GM12892 (cell line): ENCODE measurements around the gene HMGN4.
A peak's percentile ranks its signal among the peaks of the same experiment; 100 is the strongest.

Experiments used
- DNase-seq: peaks from one replicate; pipeline ENCODE4 v3.0.0; 2011; ENCODE audit not compliant: insufficient read length
- FAIRE-seq: peaks from 2 replicates; lab custom pipeline; 2011; peaks lifted over from hg19 to GRCh38; lab: Jason Lieb, UNC
- POLR2A ChIP-seq: IDR thresholded peaks from 2 replicates; pipeline ENCODE4 v1.6.1; 2011; ENCODE audit warnings: low read depth, low read length, control low read depth
- POLR2AphosphoS5 ChIP-seq: IDR thresholded peaks from 2 replicates; pipeline ENCODE4 v1.6.1; 2011; ENCODE audit warnings: low read depth, low read length, control low read depth
- TAF1 ChIP-seq: IDR thresholded peaks from 2 replicates; pipeline ENCODE4 v1.6.1; 2011; ENCODE audit warnings: low read depth, mild to moderate bottlenecking, control low read depth, low read length, borderline replicate concordance

Gene HMGN4

GRCh38 chr6:26524722-26525370 is 13.3 kb upstream of the HMGN4 start:
- FAIRE-seq = no peak
- TF ChIP-seq POLR2A (no peak), POLR2AphosphoS5 (no peak), TAF1 (no peak)
- no peak for DNase-seq

GRCh38 chr6:26525838-26526237 is 12.3 kb upstream of the HMGN4 start:
- no peak for FAIRE-seq
- no peak for DNase-seq
- TF ChIP-seq POLR2AphosphoS5 (no peak), TAF1 (no peak), POLR2A (no peak)

- TF ChIP-seq TAF1 = no peak
- TF ChIP-seq POLR2AphosphoS5 = no peak
- no peak for TF ChIP-seq POLR2A
- FAIRE-seq (no peak), DNase-seq (no peak)
Observed at GRCh38 chr6:26526928-26527327, 11.2 kb upstream of the HMGN4 start.

GRCh38 chr6:26530203-26530602 is 8.0 kb upstream of the HMGN4 start:
- TF ChIP-seq POLR2AphosphoS5 (no peak), POLR2A (no peak), TAF1 (no peak)
- DNase-seq = no peak
- FAIRE-seq = no peak

GRCh38 chr6:26531897-26532296 is 6.3 kb upstream of the HMGN4 start:
- TF ChIP-seq POLR2AphosphoS5 (no peak), TAF1 (no peak), POLR2A (no peak)
- DNase-seq (no peak), FAIRE-seq (no peak)

- TF ChIP-seq TAF1 (no peak), POLR2AphosphoS5 (no peak), POLR2A (no peak)
- FAIRE-seq = peak; percentile 78
- DNase-seq = peak; percentile 36
Observed at GRCh38 chr6:26532699-26533531, 5.3 kb upstream of the HMGN4 start.

- DNase-seq (no peak), FAIRE-seq (no peak)
- TF ChIP-seq POLR2A (no peak), TAF1 (no peak), POLR2AphosphoS5 (no peak)
Observed at GRCh38 chr6:26533532-26533931, 4.6 kb upstream of the HMGN4 start.

- no peak for FAIRE-seq
- DNase-seq = no peak
Observed at GRCh38 chr6:26534681-26535465, 3.3 kb upstream of the HMGN4 start.

GRCh38 chr6:26536571-26537159 is 1.5 kb upstream of the HMGN4 start:
- TF ChIP-seq POLR2AphosphoS5 = no peak
- TF ChIP-seq POLR2A = no peak; the same call in 1 of the 2 replicates
- no peak for TF ChIP-seq TAF1
- no peak for DNase-seq
- no peak for FAIRE-seq

More at GRCh38 chr6:26534681-26535465, 3.3 kb upstream of the HMGN4 start:
- no peak for TF ChIP-seq POLR2A
- no peak for TF ChIP-seq TAF1
- TF ChIP-seq POLR2AphosphoS5 = no peak

- peak; percentile 46 for DNase-seq
- TF ChIP-seq POLR2A = no peak
- TF ChIP-seq TAF1 = no peak
- no peak for TF ChIP-seq POLR2AphosphoS5
- FAIRE-seq = peak; percentile 73
Observed at GRCh38 chr6:26537160-26537845, 863 bp upstream of the HMGN4 start.
